GM18861 (cell line): ENCODE results near the gene SAP130.

Experiments used
- ATAC-seq: cut with Tn5 transposase; IDR thresholded peaks from one replicate; pipeline ENCODE4 v1.9.1; 2021; ENCODE audit not compliant: unreplicated experiment

Gene SAP130

DNA sequence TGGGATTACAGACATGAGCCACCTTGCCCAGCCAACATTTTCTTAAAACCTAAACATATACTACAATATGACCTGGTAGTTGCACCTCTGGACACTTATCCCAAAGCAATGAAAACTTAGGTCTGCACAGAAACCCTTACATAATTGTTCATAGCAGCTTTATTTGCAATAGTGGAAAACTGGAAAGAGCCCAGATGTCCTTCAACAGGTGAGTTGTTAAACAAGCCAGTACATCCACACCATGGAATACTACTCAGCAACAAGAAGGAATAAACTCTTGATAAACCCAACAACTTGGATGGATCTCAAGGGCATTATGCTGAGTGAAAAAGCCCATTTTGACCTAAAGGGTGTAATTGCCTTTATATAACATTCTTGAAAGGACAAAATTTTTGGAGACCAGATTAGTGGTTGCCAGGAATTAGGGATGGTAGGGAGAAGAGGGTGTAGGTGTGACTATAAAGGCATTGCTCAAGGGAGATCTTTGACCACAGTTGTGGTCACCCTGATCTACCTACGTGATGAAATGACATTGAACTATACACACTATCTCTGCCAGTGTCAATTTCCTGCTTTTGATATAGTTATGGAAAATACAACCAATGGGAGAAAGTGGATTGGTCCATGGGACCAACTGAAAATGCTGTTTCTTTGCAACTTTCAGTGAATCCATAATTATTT is 130.2 kb downstream of the SAP130 start:
- no peak for ATAC-seq

- ATAC-seq = no peak
Measured at GRCh38 chr2:127893494-127893893, 134.4 kb downstream of the SAP130 start.

- ATAC-seq = no peak
Measured at GRCh38 chr2:127893033-127893432, 134.8 kb downstream of the SAP130 start.

GRCh38 chr2:127891811-127892210 is 136.0 kb downstream of the SAP130 start:
- no peak for ATAC-seq
